Esophagus muscularis mucosa (tissue), 4 donors: ENCODE data around the gene CDKN2B-AS1. TPM values are rescaled to one million over a fixed set of nuclear protein-coding genes. Genes with fewer than 3 reads are reported as not detected.

Source experiments
- DNase-seq: peaks from one replicate; pipeline ENCODE4 v3.0.0-alpha.2; 2017; ENCODE audit errors: extremely low spot score
- H3K27ac ChIP-seq, 4 donors: fragments of 200-600 bp; sonication (generic); replicated peaks in 1 of 4; 1 replicate in 3 of 4; 2 replicates in 1 of 4; pipeline ENCODE4 v1.5.1; 2016 to 2019; ENCODE audit warnings: mild to moderate bottlenecking in 1 of 4
- H3K27me3 ChIP-seq, 4 donors: fragments of 200-600 bp; sonication (generic); one replicate each; pipeline versions ENCODE4 v1.5.1 to v1.6.0; 2016 to 2019
- H3K36me3 ChIP-seq, 4 donors: fragments of 200-600 bp; sonication (generic); one replicate each; pipeline ENCODE4 v1.5.1; 2016 to 2019
- H3K4me1 ChIP-seq, 4 donors: fragments of 200-600 bp; sonication (generic); one replicate each; pipeline ENCODE4 v1.5.1; 2016 to 2019
- H3K4me3 ChIP-seq, 4 donors: fragments of 200-600 bp; sonication (generic); 1 replicate in 2 of 4; 2 replicates in 2 of 4; pipeline ENCODE4 v1.5.1; 2016 to 2019; ENCODE audit warnings: mild to moderate bottlenecking in 4 of 4, moderate library complexity in 1 of 4
- H3K9me3 ChIP-seq, 4 donors: fragments of 200-600 bp; sonication (generic); 1 replicate in 3 of 4; 2 replicates in 1 of 4; pipeline ENCODE4 v1.5.1; 2016 to 2019
- EP300 ChIP-seq: sonication (generic); formaldehyde crosslinking; IDR thresholded peaks from one replicate; pipeline ENCODE4 v1.6.1; 2017; ENCODE audit warnings: antibody characterized with exemption
- POLR2A ChIP-seq: fragments of 450-650 bp; IDR thresholded peaks from one replicate; pipeline ENCODE4 v1.6.1; 2017; ENCODE audit warnings: antibody characterized with exemption, moderate library complexity, mild to moderate bottlenecking, low read depth
- POLR2AphosphoS5 ChIP-seq, 2 donors: sonication (generic); formaldehyde crosslinking; IDR thresholded peaks; one replicate each; pipeline ENCODE4 v1.6.1; 2017; ENCODE audit warnings: antibody characterized with exemption in 2 of 2
- WGBS: methylation state at CpG from one replicate; pipeline ENCODE4 v1.1.5; 2018; 5-methylcytosine and 5-hydroxymethylcytosine counted together
- intact Hi-C: fragments of 100-400 bp; cut with DNase I; formaldehyde crosslinking; loops from one replicate; pipeline ENCODE4 v1.15.1; 2023
- total RNA-seq, 4 donors: library from RNA; depleted of rRNA; stranded (reverse); fragments of >200 nt; gene quantifications; one replicate each; pipeline versions ENCODE4 v1.1.0 to v1.2.1, GENCODE V29; 2016
- TF ChIP-seq, protein P1 (sequence below), 3 experiments: fragments of 200-600 bp in 2 of 3; fragments of 450-650 bp in 1 of 3; sonication (generic) in 2 of 3; IDR thresholded peaks; one replicate each; pipeline ENCODE4 v1.5.1; 2017 to 2019; ENCODE audit warnings: antibody characterized with exemption in 3 of 3, mild to moderate bottlenecking in 2 of 3, moderate library complexity in 1 of 3

The CDKN2B-AS1 gene
- total RNA-seq, 4 donors from 2014 or later = 0.52 to 1.3 (median 0.85) TPM

DNA sequence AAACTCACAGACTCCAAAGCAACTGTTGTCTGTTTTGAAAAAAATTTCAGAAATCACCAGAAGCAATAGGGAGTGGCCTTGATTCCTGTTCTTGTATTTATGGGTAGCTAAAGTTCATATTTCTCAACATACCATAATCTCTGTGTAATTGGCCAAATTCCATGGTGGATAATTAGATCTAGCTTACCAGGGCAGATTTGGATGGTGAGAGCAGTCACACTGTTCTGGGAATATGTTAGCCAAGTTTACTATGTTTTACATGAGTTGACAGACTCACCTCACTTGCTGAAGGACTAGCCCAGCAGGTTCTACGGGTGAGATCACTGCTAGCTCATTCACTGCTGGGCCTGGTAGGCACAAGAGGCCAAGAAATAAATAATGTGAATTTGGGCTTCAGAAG lies 47.2 kb downstream of the CDKN2B-AS1 start:
- no peaks in the 10 kb centered on the region for H3K36me3 ChIP-seq
- intact Hi-C loops = no loop called here
- no peak for DNase-seq

DNA sequence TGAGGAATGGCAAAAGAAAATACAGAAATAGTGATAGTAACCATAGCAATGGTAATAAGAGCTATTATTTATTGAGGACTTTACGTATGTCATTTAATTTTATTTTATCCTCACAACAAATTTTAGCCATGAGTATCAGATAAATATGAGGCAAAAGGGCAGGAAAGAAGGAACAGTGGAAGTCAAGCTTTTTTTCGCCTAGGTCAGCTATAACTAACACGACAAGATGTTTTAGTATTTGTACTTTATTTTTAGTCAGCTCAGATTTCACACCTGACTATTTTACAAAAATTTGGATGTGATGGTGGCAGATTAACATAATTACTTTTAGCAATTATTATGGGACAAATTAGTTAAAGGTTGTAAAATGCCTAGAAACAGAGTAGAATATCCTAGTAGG lies 49.3 kb downstream of the CDKN2B-AS1 start:
- intact Hi-C loops = no loop called here
- DNase-seq = no peak
- WGBS = 52% methylated on average over 3 of the region's 3 CpGs
- Histone ChIP-seq H3K27me3 (no peaks in the 10 kb centered on the region), H3K4me3 (no peak overlapping the region), H3K27ac (no peak overlapping the region), H3K36me3 (no peaks in the 10 kb centered on the region), H3K4me1 (no peaks in the 10 kb centered on the region), H3K9me3 (no peaks in the 10 kb centered on the region)
- TF ChIP-seq POLR2AphosphoS5 (IDR thresholded peaks at IDR 0.05) (no peak), POLR2A (no peak), EP300 (no peak)
- TF ChIP-seq, protein P1, sequence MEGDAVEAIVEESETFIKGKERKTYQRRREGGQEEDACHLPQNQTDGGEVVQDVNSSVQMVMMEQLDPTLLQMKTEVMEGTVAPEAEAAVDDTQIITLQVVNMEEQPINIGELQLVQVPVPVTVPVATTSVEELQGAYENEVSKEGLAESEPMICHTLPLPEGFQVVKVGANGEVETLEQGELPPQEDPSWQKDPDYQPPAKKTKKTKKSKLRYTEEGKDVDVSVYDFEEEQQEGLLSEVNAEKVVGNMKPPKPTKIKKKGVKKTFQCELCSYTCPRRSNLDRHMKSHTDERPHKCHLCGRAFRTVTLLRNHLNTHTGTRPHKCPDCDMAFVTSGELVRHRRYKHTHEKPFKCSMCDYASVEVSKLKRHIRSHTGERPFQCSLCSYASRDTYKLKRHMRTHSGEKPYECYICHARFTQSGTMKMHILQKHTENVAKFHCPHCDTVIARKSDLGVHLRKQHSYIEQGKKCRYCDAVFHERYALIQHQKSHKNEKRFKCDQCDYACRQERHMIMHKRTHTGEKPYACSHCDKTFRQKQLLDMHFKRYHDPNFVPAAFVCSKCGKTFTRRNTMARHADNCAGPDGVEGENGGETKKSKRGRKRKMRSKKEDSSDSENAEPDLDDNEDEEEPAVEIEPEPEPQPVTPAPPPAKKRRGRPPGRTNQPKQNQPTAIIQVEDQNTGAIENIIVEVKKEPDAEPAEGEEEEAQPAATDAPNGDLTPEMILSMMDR (IDR thresholded peaks at IDR 0.05) = no peak

More for the DNA sequence above, 47.2 kb downstream of the CDKN2B-AS1 start:
- H3K27me3 ChIP-seq = no peaks in the 10 kb centered on the region
- H3K4me1 ChIP-seq = peaks cover 0 to 17% (median 3%) of the 10 kb centered on the region in 4 donors
- no peak overlapping the region for H3K4me3 ChIP-seq
- H3K9me3 ChIP-seq = no peaks in the 10 kb centered on the region
- 68% methylated on average over 1 of the region's 1 CpG for WGBS
- TF ChIP-seq POLR2A (no peak), EP300 (no peak), POLR2AphosphoS5 (IDR thresholded peaks at IDR 0.05) (no peak)
- TF ChIP-seq, protein P1 (IDR thresholded peaks at IDR 0.05) = no peak
- H3K27ac ChIP-seq = no peak overlapping the region

DNA sequence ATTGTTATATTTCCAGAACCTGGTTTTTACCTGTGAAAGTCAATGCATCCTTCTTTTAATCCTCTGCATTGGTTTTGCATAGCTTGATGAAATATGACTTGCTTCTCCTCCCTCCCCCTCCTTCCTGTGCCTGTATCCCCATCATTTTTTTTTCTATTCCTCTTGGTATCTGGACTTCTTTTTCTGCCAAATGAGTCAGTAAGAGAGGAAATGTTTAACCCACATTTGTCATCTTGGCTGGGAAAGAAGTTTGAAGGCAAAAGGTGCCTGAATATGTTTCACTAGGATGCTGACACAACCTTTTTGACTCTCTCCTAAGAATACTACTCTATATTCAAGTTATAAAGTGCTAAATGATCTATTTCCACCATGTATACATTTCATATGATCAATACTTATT lies 50.0 kb downstream of the CDKN2B-AS1 start:
- DNase-seq = no peak
- intact Hi-C loops = no loop called here
- Histone ChIP-seq H3K9me3 (no peaks in the 10 kb centered on the region), H3K4me1 (no peaks in the 10 kb centered on the region), H3K27me3 (no peaks in the 10 kb centered on the region), H3K36me3 (no peaks in the 10 kb centered on the region), H3K27ac (no peak overlapping the region), H3K4me3 (no peak overlapping the region)
- no peak for TF ChIP-seq POLR2AphosphoS5 (IDR thresholded peaks at IDR 0.05)
- TF ChIP-seq, protein P1 (IDR thresholded peaks at IDR 0.05) = no peak
- no peak for TF ChIP-seq EP300
- no peak for TF ChIP-seq POLR2A

DNA sequence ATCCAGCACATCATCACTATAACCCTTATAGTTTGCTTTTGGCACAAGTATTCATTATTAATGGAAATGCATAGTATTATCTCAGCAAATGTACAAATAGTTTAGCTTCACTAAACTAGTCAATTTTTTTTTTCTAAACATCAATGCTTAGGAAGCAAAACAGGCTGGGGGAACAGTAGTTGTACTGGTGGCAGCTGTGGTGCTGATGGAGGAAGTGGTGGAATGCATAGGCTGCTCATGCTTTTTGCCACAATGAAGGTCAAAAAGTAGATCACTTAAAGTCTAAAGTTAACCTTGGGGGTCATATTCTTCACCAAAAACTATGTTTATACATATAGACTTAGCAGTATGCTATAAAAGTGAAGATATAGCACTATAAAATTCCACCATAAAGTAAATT lies 50.8 kb downstream of the CDKN2B-AS1 start:
- intact Hi-C loops = no loop called here
- Histone ChIP-seq H3K9me3 (no peaks in the 10 kb centered on the region), H3K27me3 (no peaks in the 10 kb centered on the region), H3K27ac (no peak overlapping the region), H3K4me1 (no peaks in the 10 kb centered on the region), H3K36me3 (no peaks in the 10 kb centered on the region), H3K4me3 (no peak overlapping the region)
- TF ChIP-seq POLR2A (no peak), POLR2AphosphoS5 (IDR thresholded peaks at IDR 0.05) (no peak), EP300 (no peak)
- TF ChIP-seq, protein P1 (IDR thresholded peaks at IDR 0.05) = no peak
- no peak for DNase-seq

DNA sequence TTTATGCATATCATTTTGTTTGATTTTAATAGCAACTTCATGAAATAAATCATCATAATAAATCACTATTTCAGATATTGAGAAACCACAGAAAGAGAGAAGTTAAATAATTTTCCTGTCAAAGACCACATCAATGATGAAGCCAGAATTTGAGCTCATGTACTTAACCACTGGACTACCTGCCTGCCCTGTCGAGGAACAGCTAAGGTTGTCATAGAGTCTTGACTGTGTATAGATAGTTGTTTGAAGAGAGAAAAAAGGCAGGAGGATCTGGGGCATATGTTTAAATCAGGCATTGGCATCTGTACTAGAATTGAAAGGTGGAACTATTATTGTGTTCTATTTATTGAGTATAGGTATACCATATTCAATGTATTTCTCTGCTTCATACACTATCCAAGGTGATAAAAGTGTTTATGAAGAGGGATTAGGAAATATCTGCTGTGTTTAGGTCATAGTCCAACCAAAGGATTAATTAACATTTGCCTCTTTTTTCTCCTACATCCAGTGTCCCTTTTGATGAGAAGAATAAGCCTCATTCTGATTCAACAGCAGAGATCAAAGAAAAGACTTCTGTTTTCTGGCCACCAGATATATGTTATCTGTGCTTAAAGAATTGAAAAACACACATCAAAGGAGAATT lies 51.8 kb downstream of the CDKN2B-AS1 start:
- Histone ChIP-seq H3K9me3 (no peaks in the 10 kb centered on the region), H3K27me3 (no peaks in the 10 kb centered on the region), H3K4me1 (no peaks in the 10 kb centered on the region), H3K36me3 (no peaks in the 10 kb centered on the region), H3K4me3 (no peak overlapping the region), H3K27ac (no peak overlapping the region)
- TF ChIP-seq, protein P1 (IDR thresholded peaks at IDR 0.05) = no peak
- TF ChIP-seq POLR2A (no peak), EP300 (no peak), POLR2AphosphoS5 (IDR thresholded peaks at IDR 0.05) (no peak)
- peak; percentile 50 for DNase-seq
- WGBS = 55% methylated on average over 1 of the region's 1 CpG
- intact Hi-C loops = no loop called here
